GM19351 (cell line): ENCODE measurements around the gene EFHD2.
"Not testable (repeated sequence)": the region's sequence is repeated elsewhere in the genome, so short reads cannot be mapped to it uniquely, and the experiment has no call there.

Experiments used
- ATAC-seq: cut with Tn5 transposase; IDR thresholded peaks from one replicate; pipeline ENCODE4 v1.9.1; 2021; ENCODE audit warnings: mild to moderate bottlenecking, moderate library complexity; ENCODE audit not compliant: unreplicated experiment

Gene EFHD2

DNA sequence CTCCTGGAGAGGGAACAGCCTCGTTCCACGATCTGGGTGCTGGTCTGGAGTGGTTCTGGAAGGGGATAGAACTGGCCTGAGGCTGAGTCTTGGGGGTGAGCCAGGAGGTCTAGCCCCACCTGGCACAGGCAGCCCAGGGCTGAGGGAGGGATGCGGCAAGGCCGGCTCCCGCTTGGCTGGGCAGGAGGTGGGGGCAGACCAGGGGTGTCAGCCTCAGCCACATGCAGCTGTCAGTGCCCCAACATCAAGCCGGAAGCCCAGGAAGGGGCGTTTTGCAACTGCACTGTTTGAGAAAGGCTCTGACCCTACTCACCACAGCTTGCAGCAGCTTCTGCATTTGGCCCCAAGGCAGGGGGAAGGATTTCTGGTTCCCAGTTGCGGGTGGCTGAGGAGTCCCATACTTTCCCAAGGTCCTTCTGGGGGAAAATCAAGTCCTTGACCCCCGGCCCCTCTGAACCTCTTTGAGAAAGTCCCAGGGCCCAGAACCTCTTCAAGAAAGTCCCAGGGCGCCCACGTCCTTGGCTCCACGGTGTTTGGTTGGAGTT is 2.0 kb downstream of the EFHD2 start:
- ATAC-seq: peak; percentile 49

- no peak for ATAC-seq
Measured at GRCh38 chr1:15412175-15412800, 2.6 kb downstream of the EFHD2 start.

- no peak for ATAC-seq
Measured at GRCh38 chr1:15412843-15413242, 3.2 kb downstream of the EFHD2 start.

DNA sequence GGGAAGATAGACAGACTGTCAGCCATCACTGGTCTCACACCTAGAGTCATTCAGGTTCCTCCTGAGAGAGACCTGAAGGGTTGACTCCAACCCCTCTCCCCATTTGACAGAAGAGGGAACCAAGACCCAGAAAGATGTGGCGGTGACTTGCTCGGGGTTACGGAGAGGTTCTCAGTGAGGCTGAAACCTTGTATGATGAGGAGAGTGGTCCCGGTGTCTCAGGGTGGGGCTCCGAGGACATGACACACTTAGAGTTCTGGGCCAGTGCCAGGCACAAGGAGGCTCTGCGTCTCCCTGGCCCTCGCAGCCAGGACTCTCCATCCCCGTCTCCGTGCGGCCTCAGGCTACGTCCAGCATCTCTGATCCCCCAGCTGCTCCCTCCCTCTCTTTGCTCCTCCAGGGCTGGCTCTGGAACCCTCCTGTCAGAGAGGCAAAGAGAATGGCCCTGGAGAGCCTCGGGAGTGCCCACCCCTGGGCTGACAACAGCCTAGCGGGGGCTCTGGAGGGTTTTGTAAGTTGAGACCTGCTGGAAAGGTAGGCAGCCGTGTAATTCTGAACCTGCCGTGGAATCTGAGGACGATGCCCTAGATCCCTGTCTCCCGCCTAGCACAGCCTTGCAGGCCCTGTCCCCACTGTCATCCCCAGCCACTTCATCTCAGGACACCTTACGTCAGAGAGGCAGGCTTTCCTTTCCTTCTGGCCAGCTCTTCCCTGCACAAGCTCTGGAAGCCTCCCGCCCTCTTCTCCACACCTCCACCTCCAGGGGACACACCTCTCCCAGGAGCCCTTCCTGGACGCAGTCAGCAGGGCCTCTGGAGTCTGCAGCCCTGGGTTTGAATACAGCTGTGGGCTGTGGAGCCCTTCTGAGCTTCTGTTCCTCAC is 4.1 kb downstream of the EFHD2 start:
- ATAC-seq: no peak

DNA sequence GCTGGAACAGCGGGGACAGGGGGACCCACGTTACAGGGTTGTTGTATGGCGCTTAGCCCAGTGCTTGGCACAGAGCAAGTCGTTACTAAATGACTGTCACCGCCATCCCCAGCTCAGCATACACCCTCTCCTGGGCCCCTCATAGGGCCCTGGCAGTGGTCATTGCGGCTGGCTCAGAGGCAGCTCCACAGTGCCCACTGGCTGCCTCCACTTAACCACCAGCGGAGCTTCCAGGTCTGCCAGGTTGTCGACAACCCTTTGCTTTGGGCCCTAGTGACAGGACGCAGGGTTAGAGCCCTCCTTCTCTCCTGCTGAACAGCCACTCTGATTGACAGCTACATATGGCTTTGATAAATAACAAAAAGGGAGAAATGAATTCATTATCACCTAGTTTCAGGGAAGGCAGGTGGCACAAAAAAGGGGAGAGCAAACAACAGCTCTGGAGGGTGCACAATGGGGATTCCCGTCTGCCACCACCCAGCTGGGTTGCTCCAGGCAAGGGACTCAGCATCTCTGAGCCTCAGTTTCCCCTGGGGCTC is 4.8 kb downstream of the EFHD2 start:
- ATAC-seq: no peak

DNA sequence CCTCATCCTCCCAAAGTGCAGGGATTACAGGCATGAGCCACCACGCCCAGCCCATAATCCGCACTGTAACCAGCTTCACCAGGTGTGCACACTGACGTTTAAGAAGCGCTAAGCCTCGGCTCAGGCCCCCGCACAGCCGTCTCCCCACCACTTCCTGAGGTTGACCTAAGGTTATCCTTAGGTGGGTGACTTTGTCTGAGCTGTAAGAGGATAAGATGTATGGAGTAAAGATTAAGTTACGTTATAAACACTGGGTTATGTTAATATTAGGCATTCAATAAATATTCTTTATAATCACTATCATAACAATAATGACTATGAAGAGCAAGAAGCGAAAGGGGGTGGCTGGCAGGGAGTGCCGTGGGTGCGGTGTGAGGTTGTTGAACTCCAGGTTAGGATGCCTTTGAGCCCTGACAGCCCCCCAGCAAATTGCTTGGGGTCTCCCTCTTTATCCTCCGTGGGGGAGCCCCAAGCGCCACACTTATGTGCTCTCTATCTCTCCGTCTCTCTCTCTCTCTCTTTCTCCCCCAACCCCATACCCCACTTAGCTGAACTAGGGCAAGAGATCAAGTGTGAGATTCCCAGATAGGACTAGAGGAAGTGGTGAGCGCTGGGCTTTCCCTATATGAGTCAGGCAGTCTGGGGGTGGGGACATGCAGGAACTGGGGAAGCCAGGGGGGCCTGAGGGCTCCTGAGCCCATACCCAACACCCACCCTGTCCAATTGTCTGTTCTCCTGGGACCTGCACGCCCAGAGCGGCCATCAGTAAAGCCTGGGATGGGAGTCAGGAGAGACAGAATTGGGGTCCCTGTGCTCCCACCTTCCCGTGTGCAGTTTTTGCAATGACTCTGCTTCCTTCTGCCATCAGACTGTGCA is 7.6 kb downstream of the EFHD2 start:
- ATAC-seq: peak; percentile 43

DNA sequence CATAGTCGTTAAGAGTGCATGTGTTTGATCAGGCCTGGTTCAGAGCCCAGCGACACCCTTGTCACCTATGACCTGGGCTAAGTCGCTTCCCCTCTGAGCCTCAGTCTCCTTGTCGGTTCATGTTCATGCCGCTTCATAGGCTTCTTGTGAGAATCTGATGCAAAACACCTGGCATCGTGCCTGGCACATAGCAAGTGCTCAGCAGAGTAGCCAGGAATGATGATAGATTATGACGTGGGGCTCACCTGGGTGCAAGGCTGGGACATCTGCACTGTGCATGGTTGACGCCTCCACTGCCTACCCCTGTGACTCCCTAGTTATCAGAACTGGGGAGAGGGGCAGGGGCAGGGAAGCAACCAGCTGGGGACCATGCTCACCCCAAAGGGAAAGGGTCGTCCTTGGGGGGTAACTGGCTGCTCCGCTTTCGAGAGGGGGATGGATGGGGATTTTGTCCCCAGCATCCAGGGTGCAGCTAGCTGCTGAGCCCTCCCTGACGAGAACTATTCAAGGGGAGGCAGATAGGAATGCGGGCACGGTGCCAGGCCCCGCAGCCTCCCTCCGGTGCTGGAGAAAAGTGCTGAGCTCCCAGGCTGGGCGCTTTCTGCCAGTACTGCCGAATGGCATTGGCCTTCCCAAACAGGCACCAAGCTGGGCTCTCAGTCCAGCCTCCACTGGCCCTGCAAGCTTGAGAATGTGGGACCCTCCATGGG is 9.3 kb downstream of the EFHD2 start:
- no peak for ATAC-seq

GRCh38 chr1:15420853-15421465 is 11.3 kb downstream of the EFHD2 start:
- ATAC-seq: no peak

DNA sequence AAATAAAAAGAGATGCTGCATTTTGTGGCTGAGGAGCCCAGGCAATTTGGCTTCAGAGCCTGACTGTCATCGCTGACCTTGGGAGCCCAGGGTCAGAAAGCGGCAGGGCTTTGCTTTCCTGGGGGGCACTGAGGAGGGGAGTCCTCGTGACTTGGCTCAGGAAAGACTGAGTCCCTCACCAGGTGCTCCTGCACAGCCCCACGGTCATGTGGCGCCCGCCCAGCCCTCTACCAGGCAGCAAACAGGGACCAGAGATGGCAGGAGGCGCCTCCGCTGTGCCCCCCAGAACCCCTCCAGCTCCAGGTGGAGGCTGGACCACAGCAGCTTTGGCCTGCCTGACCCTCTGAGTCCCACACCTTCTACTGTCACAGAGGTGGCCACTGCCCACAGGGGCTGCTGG is 13.2 kb downstream of the EFHD2 start:
- ATAC-seq: no peak

DNA sequence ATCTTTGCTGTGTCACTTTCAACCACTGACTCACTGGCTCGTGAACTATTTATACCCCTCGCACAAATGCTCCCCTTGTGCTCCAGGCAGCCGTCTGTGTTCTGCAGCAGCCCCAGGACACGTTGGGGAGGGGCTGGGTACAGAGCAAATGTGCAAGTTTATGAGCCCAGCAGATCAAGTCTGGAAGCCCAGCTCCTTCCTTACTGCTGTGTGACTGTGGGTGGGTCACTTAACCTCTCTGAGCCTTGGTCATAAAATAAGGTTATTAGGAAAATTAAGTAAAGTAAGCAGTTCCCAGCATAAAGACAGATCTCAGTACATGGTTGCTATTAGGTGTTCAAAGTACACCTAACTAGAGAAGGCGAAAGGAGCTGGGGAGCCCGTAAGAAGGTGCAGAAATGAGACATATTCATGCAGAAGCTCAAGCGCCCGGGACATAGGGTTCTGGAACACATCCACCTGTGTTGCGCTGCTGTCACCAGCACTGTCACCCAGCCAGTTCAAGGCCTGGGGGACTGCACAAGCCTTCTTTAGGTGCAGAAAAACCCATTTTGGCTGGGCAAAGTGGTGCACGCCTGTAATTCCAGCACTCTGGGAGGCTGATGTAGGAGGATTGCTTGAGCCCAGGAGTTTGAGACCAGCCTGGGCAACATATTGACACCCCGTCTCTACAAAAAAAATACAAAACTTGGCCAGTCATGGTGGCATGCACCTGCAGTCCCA is 13.8 kb downstream of the EFHD2 start:
- no peak for ATAC-seq

DNA sequence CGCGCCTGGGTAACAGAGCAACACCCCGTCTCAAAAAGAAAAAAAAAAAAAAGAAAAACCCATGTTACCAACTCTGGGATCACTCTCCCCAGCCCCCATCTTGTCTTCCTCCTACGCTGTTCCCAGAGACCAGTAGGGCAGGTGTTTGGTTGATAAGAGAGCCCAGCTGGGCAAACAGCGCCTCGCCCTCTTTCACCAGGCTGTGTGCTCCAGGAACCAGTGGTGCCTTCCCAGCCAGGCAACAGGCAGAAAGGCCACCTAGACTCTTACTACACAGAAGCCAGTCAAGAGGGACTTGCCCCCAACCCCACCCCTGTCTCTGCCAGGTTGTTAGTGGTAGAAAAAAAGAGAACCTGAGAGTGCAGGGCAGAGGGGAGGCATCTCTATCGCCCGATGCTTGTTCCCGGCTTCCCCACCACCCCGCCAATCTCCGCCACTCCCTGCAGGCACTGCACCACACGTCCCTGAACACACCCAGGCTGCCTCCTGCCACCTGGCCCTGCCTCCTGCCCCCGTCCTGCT is 14.5 kb downstream of the EFHD2 start:
- no peak for ATAC-seq

DNA sequence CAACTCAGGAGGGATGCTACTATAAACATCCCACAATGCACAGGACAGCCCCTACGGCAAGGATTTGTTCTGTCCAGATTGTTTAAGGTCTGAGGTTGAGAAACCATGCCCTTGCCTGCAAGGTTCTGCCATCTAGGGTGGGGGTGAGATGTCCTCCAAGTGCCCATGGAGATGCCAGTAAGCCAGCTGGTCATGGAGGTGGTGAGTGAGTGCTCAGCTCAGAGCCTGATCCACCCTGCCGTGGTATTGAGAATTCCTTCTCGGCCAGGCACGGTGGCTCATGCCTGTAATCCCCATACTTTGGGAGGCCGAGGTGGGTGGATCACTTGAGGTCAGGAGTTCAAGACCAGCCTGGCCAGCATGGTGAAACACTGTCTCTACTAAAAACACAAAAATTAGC is 15.3 kb downstream of the EFHD2 start:
- ATAC-seq: no peak

GRCh38 chr1:15425521-15425920 is 15.8 kb downstream of the EFHD2 start:
- ATAC-seq: no peak

DNA sequence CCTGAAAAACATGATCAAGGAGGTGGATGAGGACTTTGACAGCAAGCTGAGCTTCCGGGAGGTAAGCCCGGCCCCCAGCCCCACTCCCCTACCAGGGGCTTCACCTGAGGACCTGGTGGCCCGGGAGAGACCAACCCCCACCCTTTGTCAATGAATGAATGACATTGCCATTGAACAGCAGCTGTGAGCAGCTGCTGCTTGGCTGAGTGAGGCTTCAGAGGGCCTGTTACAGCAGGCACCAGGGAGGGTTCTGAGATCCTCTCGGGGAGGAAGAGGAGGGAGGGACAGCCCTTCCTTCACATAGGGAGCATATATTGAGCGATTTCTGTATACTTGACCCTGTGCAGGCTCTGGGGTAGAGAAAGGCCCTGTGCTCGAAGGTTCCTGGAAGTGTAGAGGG is 16.3 kb downstream of the EFHD2 start:
- ATAC-seq: no peak

DNA sequence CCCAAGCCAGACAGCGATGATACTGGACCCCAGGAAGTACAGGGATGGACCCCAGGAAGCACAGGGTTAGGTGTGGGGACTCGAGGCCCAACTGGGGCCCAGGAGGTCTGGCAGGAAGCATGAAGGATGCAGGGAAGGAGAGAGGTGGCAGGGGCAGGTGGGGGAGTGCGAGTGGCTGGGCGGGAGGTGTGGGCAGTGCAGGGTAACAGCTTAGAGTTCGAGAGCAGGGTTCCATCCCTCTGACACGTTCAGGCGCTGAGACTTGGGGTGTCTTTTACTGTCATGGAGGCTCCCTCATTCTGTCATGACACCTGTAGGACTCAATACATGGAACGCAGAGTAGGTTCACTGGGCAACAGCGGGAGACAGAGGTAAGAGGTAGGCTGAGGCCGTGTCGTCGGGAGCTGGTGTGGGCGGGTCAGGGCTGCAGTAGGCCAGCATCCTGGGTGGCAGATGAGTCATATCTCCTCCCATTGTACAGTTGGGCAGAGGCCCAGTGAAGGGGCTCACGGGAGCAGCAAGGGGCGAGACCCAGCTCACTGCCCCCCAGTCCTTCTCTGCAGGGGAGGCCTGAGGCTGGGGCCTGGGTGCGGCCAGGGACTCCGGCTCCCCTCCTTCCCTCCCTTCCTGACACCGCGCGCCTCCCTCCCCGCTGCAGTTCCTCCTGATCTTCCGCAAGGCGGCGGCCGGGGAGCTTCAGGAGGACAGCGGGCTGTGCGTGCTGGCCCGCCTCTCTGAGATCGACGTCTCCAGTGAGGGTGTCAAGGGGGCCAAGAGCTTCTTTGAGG is 17.0 kb downstream of the EFHD2 start:
- no peak for ATAC-seq

DNA sequence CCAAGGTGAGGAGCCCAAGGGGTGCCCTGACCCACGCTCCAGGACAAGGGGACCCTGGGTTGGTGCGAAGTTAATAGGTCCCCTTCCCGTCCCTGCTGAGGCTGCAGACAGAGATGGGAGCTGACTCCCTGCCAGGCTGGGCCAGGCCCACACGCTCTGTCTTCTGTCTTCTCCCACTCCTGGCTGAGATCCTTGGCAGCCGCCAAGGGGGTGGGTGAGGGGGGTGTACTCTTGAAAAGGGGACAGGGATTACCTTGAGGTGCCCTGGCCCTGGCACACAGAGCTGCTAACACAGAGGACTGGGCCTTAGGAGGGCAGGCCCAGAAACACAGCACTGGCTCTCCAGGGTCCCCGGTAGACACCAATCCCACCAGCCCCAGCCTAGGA is 17.6 kb downstream of the EFHD2 start:
- ATAC-seq: no peak

GRCh38 chr1:15428252-15428651 is 18.6 kb downstream of the EFHD2 start:
- not testable (repeated sequence) for ATAC-seq

DNA sequence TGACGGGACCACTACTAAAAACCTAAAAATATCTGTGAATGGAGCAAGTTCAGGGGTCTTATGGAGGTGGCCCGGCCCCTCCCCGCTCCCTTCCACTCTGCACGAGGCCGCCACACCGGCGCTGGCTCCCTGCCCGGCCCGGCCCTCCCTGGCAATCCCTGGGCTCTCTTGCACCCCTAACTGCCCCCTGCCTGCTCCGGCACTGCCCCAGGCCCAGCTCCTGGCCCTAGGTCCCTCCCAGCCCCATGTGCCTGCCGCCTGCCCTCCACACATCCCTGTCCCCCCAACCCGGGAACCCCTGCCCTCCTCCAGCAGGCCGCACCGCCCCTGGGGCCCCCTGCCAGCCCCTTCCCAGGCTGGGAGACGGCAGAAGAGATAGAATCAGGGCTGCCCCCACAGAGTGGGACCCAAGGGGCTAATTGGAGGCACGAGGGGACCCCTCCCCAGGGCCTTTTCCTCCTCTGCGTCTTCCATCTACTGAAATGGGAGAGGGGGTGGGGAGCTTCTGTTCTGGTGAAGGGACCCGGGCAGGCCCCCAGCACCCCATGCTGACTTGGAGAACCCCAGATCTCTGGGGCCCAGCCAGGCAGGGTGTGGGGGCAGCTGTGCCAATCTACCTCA is 19.2 kb downstream of the EFHD2 start:
- ATAC-seq: no peak
